Spleen (tissue), 7 donors: ENCODE results near the gene SV2B.

Experiments used
- CTCF ChIP-seq, 11 experiments: fragments of 200-600 bp in 7 of 11; fragments of 450-650 bp in 4 of 11; sonication (generic) in 4 of 11; IDR thresholded peaks in 8 of 11; conservative IDR thresholded peaks in 3 of 11; 1 replicate in 7 of 11; 2 replicates in 4 of 11; pipeline versions ENCODE4 v1.4.0 to v1.8.0; 2016 to 2021; ENCODE audit warnings: antibody characterized with exemption in 11 of 11, inconsistent platforms in 4 of 11, mild to moderate bottlenecking in 1 of 11
- POLR2A ChIP-seq, 3 donors: fragments of 450-650 bp; IDR thresholded peaks; one replicate each; pipeline ENCODE4 v1.5.1; 2017; ENCODE audit warnings: antibody characterized with exemption in 3 of 3, mild to moderate bottlenecking in 1 of 3
- donor health status: DM: no; HTN: no; CAD: no; lungs with moderate emphysema.
- donor health status: DM: no; HTN: no; CAD: no.
- donor health status: DM: no; HTN: no; CAD: no.

GRCh38 chr15:91061997-91062396 is 38.1 kb upstream of the SV2B start:
- TF ChIP-seq CTCF (IDR thresholded peaks at IDR 0.05 in 8 of 11, conservative IDR thresholded peaks at IDR 0.05 in 3 of 11): no peak
- no peak for TF ChIP-seq POLR2A (IDR thresholded peaks at IDR 0.05)
